Epithelial cell of esophagus (primary cell): ENCODE results near the gene UBAP2.
"Not testable (repeated sequence)": the region's sequence is repeated elsewhere in the genome, so short reads cannot be mapped to it uniquely, and the experiment has no call there.

Source experiments
- DNase-seq: peaks from one replicate; pipeline ENCODE4 v3.0.0; 2010; ENCODE audit warnings: low read depth
- H3K4me3 ChIP-seq: 2 replicates; pipeline ENCODE4 v1.5.1; 2011; ENCODE audit warnings: mild to moderate bottlenecking, low read length, control low read depth
- CTCF ChIP-seq: IDR thresholded peaks from 2 replicates; pipeline ENCODE4 v1.5.1; 2011; ENCODE audit warnings: low read depth, mild to moderate bottlenecking, low read length, control low read depth, inconsistent platforms; ENCODE audit not compliant: insufficient read depth; ENCODE audit errors: missing control alignments

The UBAP2 gene

DNA sequence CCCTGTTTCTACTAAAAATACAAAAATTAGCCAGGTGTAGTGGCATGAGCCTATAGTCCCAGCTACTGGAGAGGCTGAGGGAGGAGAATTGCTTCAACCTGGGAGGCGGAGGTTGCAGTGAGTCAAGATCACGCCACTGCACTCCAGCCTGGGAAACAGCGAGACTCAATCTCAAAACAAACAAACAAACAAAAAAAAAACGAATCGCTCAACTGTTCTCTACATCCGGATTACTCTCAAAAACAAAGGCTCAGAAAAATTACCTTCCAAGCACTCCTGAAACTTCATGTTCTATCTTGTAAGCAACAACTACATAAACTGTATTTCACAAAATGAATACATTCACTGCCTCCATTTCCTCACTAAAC is 14.0 kb downstream of the UBAP2 start:
- peak; percentile 69 for DNase-seq
- TF ChIP-seq CTCF, result no peak
- no peak overlapping the region for H3K4me3 ChIP-seq

DNA sequence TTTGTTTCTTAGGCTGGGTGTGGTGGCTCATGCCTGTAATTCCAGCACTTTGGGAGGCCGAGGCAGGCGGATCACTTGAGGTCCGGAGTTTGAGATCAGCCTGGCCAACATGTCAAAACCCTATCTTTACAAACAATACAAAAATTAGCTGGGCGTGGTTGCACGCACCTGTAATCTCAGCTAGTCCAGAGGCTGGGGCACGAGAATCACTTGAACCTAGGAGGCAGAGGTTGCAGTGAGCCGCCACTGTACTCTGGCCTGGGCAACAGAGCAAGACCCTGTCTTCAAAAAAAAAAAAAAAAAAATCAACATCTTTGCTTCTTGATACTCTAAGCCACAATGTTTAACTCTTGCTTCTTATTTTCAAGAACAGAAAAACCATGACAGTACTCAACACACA is 16.1 kb downstream of the UBAP2 start:
- no peak for TF ChIP-seq CTCF
- no peak for DNase-seq
- no peak overlapping the region for H3K4me3 ChIP-seq

- TF ChIP-seq CTCF, result no peak
- no peak for DNase-seq
- no peak overlapping the region for H3K4me3 ChIP-seq
Measured at GRCh38 chr9:34027845-34028574, 20.7 kb downstream of the UBAP2 start.

- DNase-seq, result no peak
- H3K4me3 ChIP-seq, result no peak overlapping the region
- TF ChIP-seq CTCF, result no peak
Measured at GRCh38 chr9:34025811-34026210, 22.9 kb downstream of the UBAP2 start.

GRCh38 chr9:34025062-34025461 is 23.6 kb downstream of the UBAP2 start:
- DNase-seq, result no peak
- TF ChIP-seq CTCF, result no peak

DNA sequence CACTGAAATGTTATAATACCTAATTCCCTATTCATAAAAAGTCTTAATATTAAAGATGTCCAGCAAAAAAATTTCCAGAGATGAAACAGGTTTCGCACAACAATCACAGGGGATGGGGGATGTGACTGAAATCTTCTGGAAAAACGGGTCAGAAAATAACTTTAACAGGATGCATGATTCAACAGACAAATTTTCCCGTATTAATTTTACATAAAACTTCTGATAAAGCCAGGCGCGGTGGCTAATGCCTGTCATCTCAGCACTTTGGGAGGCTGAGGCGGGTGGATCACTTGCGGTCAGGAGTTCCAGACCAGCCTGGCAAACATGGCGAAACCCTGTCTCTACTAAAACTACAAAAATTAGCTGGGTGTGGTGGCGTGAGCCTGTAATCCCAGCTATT is 24.2 kb downstream of the UBAP2 start:
- DNase-seq, H3K4me3 ChIP-seq: not testable (repeated sequence)

More at GRCh38 chr9:34025062-34025461, 23.6 kb downstream of the UBAP2 start:
- H3K4me3 ChIP-seq, result no peak overlapping the region

- DNase-seq, result no peak
- no peak overlapping the region for H3K4me3 ChIP-seq
- no peak for TF ChIP-seq CTCF
Measured at GRCh38 chr9:34016149-34016548, 32.5 kb downstream of the UBAP2 start.
